Stimulated activated CD8-positive, alpha-beta memory T cell treated with anti-CD3 and anti-CD28 coated beads, Interleukin-7, amount 100 ng/mL, for 4 hours (primary cell): ENCODE data around the gene FAM168A.
"Not testable (repeated sequence)": the region's sequence is repeated elsewhere in the genome, so short reads cannot be mapped to it uniquely, and the experiment has no call there.

Source experiments
- DNase-seq, 2 donors: peaks; one replicate each; pipeline ENCODE4 v3.0.0-alpha.2; 2020; ENCODE audit warnings: low read depth in 2 of 2

FAM168A gene

DNA sequence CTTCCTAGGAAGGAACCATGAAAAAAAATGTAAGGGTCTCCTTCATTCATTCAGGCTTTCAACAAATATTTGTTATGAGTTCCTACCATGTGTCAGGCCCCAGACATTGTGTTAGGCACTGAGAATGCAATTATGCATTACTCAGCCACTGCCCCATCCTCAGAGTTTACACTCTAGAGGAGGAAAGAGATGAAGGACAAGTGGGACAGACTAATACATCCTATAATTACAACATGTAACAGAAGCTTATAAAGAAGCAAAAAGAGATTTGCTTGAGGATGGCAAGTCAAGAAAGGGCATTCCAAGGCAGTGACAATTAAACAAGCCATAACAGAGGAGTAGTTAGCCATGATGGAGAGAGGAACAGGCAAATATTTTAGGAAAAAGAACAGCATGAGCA lies 78.6 kb downstream of the FAM168A start:
- DNase-seq, result no peak

DNA sequence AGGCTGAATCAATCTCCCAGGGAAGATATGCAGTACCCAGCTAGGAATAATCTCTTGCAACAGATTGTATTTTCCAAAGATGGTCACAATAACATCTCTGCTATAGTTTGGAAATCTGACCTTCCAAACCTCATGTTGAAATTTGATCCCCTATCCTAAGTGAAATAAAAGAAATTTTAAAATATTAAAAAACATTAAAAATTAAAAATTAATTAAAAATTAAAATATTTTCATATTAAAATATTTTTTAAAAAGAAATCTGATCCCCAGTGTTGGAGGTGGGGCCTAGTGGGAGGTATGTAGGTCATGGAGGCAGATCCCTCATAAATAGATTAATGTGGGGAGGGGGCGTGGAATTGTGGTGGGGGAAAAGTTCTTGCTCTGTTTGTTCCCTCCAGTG lies 79.7 kb downstream of the FAM168A start:
- no peak for DNase-seq

DNA sequence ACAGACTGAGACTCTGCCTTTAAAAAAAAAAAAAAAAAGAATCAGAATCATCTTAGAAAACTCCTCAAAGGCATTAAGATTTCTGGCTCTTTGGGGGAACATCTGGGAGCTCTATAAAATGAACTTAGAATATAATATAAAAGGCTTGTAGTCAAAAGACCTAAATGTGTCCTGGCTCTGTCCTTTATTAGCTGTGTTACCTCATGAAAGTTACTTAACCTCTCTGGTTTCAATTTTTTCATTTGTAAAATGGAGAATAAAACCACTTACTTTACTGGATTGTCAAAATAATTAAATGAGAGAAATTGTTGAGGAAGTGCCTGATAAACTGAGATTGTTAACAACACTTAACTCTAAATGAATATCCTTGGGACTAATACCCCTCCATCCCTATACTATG lies 81.8 kb downstream of the FAM168A start:
- DNase-seq, result no peak

DNA sequence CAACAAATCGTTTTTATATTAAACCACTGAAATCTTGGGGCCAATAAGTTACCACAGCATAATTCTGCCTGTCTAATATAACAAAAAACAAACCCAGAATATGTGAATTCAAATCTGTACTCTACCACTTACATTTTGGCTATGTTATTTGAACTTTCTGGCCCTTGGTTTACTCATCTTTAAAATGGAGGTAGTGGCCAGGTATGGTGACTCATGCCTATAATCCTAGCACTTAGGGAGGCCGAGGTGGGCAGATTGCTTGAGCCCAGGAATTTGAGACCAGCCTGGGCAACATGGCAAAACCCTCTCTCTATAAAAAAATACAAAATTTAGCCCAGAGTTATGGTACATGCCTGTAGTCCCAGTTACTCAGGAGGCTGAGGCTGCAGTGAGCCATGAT lies 84.2 kb downstream of the FAM168A start:
- DNase-seq, result no peak

DNA sequence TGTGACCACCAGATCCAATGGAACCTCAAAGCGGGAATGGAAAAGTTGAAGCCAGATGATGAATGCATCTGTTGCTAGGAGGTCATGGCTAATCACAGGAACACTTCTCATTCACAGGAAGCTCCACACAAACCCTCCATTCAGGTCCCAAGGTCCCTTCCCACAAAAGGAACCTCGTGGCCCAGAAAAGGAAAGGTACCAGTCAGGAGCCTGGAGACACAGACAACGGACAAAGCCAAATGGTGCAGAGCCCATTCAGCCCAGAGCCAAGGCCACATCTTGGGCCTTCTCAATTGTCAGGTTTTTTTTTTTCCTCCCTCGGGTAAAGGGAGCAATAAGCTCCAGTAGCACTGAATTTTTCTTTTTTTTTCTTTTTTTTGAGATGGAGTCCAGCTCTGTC lies 87.0 kb downstream of the FAM168A start:
- no peak for DNase-seq

DNA sequence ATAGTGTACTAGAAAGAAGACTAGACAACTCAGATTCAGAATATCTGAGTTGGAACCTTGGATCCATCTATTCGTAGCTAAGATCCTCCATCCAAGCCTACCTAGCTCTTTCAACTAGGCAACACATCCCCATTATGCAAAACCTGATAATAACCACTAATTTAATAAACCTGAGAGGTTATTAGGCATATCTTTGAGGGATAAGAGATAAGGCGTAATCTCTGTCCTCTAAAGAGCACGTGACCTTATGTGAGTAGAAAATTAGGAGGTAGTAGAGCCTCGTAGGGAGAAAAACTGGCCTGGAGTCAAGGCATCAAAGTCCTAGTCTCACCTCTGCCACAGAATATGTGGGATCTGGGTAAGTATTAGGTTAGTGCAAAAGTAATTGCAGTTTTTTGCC lies 87.8 kb downstream of the FAM168A start:
- DNase-seq, result no peak

DNA sequence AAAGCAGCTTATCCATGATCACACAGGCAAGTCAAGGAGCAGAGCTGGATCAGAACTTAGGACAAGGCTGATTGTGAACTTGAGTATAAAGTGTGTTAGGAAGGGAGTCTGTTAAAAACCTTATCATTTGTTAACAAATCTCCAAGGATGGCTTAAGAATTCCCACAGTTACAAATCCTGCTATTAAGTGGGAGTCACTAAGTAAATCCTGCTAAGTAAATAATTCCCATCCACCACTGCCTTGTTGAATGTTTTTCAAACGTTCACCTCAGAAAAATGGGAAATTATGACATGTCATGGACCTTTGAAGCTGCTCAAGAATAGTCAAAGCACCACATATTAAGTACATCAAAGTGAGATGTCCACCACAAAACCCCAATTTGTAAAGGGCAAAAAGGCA lies 88.7 kb downstream of the FAM168A start:
- no peak for DNase-seq

DNA sequence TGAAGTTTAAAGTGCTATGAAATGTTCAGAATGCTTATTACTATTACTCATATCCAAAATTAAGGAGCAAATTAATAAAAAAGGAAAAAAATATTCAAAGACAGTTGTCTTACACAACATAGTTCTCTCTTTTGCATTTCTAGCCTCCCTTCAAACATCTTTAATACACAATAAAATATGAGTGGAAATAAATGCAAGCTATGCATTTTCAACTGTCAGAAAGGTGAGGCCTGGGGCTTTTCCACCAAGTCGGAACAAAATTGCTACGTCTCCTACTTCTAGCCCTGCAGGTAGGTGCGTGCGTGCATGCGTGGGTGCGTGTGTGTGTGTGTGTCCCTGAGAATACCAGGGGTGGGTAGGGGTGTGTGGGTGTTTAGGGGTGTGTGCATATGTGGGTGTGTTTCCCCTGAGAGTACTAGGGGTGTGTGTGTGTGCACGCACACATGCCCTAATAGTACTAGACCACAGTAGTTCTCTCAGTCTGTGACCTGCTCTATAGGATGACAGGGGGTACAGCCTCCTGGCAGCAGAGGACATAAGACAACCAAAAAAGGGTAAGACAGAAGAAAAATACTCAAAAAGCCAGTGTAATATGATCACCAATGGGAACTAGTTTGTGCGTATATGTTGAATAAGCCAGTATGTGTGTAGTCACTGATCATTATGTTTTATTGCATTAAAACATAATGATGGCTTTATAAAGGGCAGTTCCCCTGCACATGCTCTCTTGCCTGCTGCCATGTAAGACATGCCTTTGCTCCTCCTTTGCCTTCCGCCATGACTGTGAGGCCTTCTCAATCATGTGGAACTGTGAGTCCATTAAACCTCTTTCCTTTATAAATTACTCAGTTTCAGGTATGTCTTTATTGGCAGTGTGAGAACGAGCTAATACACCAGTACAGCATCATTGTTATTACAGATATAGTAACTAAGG lies 89.4 kb downstream of the FAM168A start:
- DNase-seq, result no peak

DNA sequence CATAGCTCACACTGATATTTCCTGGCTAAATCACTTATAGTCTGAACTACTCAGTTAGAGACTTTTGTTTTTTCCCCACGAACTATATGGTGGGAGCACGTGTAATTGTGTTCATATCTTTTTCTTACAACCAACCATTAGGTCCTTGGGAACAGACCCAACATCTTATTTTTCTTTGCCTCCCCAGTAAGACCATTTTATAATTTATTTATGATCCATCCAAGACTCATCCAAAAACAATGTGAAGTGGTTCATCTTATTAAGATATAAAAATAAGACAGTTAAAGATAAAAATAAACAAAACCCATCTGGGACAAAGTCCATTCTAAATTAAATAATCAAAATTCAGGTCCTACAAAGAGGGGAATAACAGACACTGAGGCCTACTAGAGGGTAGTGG lies 90.8 kb downstream of the FAM168A start:
- DNase-seq, result no peak

DNA sequence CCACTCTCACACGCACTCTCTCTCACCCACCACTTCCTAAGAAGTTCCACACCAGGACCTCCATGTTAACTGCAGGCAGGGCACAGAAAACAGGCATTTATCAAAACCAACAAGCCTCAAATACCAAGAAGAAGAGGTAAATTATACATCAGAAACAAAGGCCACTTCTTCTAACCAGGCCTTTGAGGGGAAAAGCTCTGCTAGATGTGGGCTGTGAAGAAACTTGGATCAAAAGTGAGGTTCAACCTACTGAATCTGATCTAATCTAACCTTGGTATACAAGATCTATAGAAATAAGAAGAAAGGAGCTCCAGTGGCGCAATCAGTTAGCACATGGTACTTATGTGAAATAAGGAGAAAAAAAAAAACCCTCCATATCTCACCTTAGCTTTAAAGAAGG lies 91.9 kb downstream of the FAM168A start:
- no peak for DNase-seq

DNA sequence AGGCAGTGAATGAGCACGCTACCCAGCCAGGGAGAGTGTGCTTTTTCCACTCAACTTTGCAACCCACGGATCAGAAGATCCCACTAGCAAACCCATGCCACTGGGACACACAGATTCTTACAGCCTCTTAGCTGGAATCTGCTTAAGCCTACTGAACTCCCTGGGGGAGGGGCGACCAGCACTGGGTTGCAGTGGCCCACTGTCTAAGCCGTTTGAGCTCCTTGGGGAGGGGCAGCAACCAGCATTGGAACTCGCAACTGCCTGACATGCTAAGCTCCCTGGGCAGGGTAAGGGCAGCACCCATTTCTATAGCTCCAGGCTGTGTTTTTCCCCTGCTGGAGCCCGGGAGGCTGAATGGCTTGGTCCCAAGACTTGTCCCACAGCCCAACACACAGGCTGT lies 99.6 kb downstream of the FAM168A start:
- DNase-seq, result no peak

DNA sequence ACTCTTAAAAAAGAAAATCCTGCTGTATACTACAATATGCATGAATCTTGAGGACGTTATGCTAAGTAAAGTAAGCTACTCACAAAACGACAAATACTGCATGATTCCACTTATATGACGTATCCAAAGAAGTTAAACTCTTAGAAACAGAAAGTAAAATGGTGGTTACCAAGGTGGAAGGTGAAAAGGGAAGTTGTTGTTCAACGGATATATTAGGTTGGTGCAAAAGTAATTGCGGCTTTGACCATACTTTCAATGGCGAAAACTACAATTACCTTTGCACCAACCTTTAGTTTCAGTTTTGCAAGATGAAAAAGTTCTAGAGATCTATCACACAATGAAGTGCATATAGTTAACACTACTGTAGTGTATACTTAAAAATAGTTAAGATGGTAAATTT lies 101.8 kb downstream of the FAM168A start:
- no peak for DNase-seq

DNA sequence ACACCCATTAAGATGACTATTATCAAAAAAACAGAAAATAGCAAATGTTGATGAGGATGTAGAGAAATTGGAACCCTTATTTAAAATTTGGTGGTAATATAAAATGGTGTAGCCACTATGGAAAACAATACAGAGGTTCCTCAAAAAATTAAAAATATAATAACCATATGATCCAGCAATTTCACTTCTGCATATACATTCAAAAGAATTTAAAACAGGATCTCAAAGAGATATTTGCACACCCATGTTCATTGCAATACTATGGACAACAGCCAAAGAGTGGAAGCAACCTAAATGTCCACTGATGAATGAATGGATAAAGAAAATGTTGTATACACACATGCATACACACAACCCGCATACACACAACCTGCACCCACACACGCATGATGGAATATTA lies 102.2 kb downstream of the FAM168A start:
- no peak for DNase-seq

DNA sequence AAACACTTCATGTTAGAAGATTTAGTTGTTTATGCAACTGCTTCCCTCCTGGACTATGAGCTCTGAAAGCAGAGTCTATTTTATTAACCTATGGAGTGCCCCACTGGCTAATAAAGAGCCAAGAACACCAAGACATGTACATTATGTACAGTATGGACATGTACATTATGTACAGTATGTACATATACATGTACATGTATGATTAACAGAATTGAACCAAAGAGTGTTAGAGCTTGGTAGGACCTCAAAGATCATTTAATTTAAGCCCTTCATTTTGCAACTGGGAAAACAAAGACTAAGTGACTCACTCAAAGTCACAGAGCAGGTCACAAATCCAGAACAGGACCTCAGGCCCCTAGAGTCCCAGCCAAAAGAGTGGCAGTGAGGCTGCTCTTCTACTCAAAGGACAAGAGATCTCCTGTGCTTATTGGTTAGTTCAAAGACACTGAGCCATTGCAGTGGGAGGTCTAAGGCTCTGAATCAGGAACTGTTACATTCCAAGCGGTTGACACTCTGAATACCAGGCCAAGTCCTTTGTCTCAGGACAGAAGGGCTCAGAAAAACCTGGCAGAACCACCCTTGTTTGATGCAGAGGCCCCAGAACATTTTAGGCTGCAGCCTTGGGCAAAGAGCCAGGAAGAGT lies 103.8 kb downstream of the FAM168A start:
- no peak for DNase-seq

DNA sequence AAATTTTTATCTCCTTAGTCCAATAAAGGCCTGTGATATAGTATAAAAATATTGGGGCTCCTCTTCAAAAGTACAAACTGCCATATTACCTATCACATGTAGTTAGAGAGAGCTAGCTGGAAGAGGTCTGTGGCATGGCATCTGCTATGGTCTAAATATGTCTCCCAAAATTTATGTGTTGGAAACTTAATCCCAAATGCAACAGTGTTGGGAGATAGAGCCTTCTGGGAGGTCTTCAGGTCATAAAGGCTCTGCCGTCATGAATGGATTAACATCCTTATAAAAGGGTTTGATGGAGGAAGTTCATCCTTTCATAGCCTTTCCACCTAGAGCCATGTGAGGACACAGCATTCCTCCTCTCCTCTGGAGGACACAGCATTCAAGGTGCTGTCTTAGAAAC lies 116.3 kb downstream of the FAM168A start:
- DNase-seq, result no peak

DNA sequence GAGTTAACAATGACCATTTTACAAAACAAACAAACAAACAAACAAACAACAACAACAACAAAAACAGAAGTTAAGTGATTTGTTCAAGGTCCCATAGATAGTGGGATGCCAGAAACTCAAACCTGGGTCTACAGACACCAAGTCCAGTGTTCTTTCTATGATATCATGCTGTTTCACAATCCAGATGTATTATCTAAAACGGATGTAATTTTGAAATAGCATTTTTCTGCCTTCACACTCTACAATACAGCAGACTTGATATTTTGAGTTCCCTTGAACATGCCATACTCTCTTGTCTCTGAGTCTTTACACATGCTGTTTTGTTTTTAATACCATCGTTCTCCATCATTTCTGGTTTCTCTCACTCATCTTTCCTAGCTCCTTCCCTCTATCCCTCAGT lies 117.2 kb downstream of the FAM168A start:
- no peak for DNase-seq

DNA sequence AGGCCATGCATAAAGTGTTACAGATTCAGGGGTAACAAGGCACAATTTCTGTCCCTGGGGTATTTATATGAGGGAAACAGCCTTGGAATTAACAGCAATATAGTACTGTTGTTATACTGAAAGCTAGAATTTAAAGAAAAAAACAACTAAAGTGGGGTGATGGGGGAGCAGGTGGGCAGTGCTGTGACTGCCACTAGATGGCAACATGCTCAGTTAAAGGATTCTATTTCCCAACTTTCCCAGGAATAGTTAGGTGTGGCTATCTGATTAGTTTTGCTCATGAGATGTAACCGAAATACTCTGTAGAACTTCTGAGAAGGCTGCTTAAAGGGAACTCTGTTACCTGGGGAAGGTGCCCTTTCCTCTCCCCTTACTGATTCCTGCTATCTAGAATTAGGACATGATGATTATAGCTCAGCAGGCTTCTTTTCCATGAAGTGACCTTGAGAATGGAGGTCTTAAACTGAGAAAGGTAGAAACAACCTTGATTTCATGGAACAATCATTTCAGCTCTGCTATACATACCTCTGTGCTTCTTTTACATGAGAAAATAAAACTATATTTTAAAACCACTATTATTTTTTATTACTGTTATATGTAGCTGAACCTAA lies 119.1 kb downstream of the FAM168A start:
- no peak for DNase-seq

DNA sequence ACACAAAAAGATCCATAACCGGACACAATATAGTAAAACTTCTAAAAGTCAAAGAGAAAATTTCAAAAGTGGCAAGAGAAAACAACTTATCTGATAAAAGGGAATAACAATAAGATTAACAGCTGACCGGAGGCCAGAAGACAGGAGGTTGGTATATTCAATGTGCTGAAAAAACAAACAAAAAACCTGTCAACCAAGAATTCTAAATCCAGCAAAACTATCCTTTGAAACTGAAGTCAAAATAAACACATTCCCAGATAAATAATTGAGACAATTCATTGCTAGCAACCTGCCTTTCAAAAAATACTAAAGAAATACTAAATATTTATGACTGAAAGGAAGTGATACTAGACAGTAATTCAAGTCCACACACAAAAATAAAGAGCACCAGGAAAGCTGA lies 120.4 kb downstream of the FAM168A start:
- no peak for DNase-seq

DNA sequence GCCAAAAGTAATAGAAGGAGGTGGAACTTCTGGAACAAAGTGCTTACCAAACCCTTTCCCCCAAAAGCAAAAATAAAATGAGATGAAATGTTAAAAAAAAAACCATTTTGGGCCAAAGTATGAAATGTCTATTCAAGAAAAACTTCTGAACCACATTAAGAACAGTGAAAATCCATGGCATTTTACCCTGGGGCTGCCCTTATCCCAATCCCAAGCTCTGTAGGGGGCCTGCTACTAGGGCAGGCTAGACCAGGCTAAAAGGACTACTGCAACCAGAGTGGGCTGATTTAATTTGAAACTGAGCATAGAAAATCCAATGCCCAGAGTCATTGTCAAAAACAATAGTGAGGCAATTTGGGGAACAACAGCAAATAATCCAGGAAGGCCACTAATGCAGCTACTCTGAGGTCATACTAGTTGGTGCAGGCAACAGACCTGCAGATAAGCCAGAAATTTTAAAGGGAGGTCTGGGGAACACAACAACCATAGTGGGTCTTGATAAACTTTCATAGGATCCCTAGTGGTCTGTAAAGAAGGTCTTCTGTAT lies 122.3 kb downstream of the FAM168A start:
- no peak for DNase-seq

DNA sequence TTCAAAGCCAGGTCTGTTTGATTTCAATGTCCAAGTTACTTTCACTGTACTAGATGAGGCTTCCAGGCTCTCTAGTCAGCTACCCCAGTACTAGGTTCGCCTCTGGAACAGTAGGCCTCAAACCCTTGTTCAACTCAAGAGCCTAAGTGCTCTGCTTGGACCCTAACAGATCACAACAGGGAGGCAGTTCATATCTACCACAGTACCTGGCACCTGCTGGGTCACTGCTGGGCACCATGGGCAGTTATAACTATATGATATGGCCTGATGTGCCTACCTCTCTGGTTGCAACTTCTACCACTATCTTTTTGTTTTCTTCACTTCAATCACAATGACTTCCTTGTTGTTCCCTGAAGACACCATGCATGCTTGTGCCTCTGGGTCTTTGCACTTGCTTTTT lies 124.7 kb downstream of the FAM168A start:
- no peak for DNase-seq

DNA sequence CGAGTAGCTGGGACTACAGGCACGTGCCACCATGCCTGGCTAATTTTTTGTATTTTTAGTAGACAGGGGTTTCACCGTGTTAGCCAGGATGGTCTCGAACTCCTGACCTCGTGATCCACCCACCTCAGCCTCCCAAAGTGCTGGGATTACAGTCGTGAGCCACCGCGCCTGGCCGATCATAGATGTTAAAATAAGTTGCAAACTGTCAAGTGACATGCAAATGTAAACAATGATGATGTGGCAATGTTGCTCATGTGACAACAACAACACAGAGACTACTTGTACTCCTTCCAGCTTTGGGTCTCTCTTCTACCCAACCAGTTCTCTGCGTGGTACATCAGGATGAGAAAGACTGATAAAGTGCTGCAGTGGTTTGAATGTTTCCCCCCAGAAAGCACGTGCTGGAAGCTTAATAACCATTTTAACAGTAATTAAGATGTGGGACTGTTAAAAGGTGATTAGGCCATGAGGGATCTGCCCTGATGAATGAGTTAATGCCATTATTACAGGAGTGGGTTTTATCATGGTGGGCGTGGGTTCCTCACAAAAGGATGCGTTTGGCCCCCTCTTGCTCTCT lies 127.8 kb downstream of the FAM168A start:
- DNase-seq, result not testable (repeated sequence)

DNA sequence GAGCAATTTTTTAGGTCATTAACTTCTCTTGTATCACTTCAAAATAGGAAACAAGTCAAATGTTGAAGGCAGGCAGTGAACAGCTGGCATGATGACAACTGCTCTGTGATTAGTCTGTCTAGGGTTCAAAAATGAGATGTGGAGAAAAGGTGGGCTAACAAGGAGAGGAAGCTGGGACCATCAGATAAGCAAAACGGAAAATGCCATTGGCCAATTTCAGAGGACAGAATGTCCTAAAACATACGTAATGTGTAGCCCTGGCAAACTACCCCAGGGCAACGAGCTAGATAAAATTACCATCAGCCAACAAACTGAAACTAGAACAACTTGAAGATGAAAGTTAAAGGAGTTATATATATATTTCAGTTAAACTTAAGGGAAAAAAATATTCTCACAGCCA lies 128.5 kb downstream of the FAM168A start:
- no peak for DNase-seq
